SU-DHL-6 (cell line): ENCODE measurements around the gene SUGCT.

ENCODE experiments used
- EZH2phosphoT487 ChIP-seq: fragments of 200-600 bp; sonication (generic), shearing (Covaris generic); conservative IDR thresholded peaks from 2 replicates; pipeline ENCODE4 v1.6.1; 2018; ENCODE audit warnings: mild to moderate bottlenecking, antibody characterized with exemption, low read length, moderate library complexity, mixed read lengths
- TF ChIP-seq, protein P1 (sequence below): fragments of 200-600 bp; sonication (generic); IDR thresholded peaks from one replicate; pipeline ENCODE4 v1.5.1; 2017; ENCODE audit warnings: antibody characterized with exemption, mild to moderate bottlenecking, low read length, moderate library complexity; ENCODE audit not compliant: insufficient read depth, poor library complexity, severe bottlenecking

- TF ChIP-seq, protein P1, sequence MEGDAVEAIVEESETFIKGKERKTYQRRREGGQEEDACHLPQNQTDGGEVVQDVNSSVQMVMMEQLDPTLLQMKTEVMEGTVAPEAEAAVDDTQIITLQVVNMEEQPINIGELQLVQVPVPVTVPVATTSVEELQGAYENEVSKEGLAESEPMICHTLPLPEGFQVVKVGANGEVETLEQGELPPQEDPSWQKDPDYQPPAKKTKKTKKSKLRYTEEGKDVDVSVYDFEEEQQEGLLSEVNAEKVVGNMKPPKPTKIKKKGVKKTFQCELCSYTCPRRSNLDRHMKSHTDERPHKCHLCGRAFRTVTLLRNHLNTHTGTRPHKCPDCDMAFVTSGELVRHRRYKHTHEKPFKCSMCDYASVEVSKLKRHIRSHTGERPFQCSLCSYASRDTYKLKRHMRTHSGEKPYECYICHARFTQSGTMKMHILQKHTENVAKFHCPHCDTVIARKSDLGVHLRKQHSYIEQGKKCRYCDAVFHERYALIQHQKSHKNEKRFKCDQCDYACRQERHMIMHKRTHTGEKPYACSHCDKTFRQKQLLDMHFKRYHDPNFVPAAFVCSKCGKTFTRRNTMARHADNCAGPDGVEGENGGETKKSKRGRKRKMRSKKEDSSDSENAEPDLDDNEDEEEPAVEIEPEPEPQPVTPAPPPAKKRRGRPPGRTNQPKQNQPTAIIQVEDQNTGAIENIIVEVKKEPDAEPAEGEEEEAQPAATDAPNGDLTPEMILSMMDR: no peak
- TF ChIP-seq EZH2phosphoT487: no peak
Observed at GRCh38 chr7:40223451-40224127, 88.8 kb downstream of the SUGCT start.
